ENCODE measurements around the gene OR52N2.

Gene OR52N2

GRCh38 chr11:5808500-5809121, at the start of gene OR52N2:
TSS of gene OR52N2 (plus strand) at chr11:5808924. CDS start at chr11:5820336, 11,412 bp downstream.
- peak; percentile 73 for DNase-seq

DNA sequence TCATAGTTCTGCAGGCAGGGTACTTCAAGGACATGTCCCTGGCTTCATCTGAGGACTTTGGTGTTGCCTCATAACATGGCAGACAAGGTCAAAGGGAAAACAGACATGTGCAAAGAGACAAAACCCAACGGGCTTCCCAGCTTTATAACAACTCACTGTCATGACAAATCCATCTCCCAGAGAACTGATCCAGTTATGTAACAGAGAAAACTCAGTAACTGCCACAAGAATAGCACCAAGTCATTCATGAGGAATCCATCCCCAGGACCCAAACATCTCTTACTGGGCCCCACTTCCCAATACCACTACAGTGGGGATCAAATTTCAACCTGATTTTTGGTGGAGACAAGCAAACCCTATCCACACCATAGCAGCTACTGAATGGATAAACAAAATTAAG, 41.7 kb upstream of the OR52N2 start:
- no peak for DNase-seq

DNA sequence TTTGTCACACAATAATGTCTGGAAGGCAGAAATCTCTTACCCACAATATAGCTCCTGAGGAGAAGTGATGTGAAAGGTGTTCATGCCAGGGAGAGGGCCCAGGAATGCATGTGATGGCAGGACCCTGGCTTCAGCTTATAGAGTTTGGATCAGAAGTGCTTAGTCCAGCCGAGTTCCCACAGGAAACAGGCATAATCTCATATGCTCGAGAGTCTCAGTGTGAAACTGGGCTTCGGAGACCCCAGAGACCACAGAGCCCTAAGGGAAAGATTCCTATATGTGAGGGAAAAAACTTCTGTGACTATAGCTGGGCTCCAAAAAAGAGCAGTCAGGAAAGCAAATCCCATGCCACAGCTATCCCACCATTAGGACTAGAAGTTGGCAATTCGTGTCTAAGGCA, 25.5 kb upstream of the OR52N2 start, which contains the start of gene OR52N5:
OR52N5 (minus strand) TSS at position 101 of the 400 bp plus-strand sequence. CDS start 4,721 bp downstream, outside the sequence.
- no peak for DNase-seq

- no peak for DNase-seq
Observed at GRCh38 chr11:5791165-5791564, 17.6 kb upstream of the OR52N2 start, which contains the start of gene OR52N1. TSS of gene OR52N1 (minus strand) at chr11:5791265. CDS start at chr11:5788816, 2,449 bp downstream.

GRCh38 chr11:5796541-5796940, 12.2 kb upstream of the OR52N2 start:
- DNase-seq: no peak

DNA sequence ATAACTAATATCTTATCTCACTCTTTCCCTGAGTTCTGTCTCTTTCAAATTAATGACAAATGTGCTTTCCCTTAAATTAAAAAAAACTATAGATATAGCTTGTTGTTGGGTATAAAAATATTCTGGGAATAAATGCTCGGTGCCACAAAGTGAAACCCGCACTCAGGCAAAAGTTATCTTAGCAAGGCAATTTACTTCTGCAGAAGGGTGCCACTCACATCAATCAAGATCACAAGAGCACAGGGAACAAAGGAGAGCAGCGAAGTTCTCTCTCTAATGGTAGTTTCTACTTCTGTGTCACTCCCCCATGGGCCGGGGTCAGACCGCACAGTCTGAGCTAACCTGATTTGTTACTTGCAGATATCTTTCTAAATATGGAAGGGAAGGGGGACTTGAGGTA, 4.7 kb upstream of the OR52N2 start:
- no peak for DNase-seq

DNA sequence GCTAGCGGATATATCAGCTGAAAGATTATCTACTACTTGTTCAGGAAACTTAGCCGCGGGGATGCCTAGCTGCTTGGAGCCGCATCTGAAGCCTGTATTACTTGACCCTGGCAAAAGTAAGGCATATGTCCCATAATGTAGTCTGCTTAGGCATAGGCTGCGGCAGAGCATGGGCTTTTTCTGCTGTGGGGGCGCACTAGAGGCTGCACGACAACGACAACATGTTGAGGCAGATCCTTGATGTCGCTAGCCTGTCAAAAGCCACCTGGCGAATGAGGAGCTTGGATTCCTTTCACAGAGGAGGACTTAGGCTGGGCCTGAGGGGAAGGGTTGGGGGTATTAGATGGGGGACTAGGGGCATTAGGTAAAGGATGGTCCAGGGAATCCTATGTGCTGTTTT, 1.1 kb upstream of the OR52N2 start:
- DNase-seq: no peak

- DNase-seq: no peak
Observed at GRCh38 chr11:5809122-5809519, 397 bp downstream of the OR52N2 start.

DNA sequence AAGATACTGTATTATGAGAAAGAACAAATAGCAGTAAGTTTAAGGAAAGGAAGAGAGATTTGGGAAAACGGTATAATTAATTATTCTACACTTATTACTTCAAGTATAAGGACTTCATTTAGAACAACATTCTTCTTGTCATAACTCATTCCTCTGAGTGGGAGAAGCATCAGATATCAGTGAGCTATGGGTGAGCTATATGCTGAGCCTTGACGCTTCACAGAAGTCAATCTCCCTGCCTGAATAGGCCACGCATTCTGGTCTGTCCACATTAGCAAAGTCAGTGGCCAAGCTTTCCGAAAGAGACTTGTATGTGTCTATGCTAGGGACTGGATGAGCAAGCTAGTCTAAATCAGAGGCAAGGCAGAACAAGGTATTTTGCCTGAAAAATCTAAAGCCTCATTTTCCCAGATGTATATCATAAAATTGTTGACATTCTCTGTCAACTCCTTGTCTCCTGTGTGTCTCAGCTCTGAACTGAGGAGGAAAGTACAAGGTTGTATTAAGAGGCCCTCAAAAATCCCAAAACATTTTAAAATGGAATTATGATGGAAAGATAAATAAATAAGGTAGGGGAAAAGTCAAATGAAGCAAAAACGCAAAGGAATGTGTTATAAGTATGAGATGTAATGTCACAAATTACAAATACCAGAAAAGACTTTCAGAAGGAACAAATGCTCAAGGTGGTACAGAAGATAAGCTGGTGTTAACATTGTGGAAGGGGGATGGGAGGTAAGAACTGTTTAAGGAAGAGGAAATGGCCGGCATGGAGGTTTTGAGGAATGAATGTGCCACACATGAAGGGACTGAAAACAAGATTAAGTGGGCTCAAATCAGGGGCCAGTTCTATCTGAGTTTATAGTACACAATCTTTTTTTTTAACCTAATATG, 1.4 kb downstream of the OR52N2 start:
- no peak for DNase-seq

GRCh38 chr11:5815534-5815933, 6.8 kb downstream of the OR52N2 start:
- no peak for DNase-seq

DNA sequence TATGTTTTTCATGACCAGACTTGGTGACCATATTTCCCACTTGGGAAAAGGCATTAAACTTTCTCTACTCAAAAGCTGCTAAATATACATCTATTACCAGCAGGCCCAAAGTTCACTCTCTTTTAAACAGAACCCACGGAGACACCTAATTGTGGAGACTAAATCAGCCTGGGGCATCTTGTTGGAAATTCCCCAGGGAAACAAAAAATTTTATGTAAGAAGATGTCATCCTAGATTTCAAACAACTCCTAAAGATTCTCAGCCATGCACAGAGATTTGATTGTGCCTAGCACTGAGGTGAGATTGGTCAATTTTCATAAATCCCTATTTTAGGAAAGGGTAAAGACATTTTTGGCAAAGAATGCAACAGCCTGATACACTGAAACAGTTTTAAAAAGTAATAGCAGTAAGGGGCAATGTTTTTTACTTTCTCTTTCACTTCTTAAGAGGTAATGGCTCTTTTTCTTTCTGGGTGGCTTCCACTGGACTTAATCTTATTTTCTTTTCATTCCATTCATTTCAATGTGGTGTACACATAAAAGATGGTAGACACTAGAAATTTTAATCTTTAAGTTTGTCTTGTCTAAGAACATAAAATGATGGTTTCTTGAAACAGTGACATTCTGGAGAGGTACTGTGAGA, 9.6 kb downstream of the OR52N2 start:
- no peak for DNase-seq

- no peak for DNase-seq
Observed at GRCh38 chr11:5831196-5831829, 22.6 kb downstream of the OR52N2 start.

DNA sequence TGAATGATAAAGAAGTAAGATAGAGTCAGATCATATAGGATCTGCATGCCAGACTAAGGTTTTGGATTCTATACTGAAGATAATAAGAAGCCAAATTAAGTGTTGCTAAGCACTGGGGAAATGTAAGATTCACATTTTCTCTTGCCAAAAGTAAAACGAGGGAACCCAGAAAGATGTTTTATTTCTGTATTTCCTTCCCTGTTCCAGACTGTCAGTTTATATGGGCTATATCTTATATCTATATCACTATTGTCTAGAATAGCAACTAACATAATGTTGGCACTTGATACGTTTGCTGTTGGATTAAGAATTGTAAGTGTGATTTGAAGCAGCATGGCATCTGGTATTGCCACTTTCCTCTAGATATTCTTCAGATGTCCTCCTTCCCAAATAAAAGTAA, 24.7 kb downstream of the OR52N2 start:
- no peak for DNase-seq

GRCh38 chr11:5837695-5838094, 29.0 kb downstream of the OR52N2 start:
- no peak for DNase-seq

- no peak for DNase-seq
Observed at GRCh38 chr11:5841797-5842196, 33.1 kb downstream of the OR52N2 start, which contains the start of gene OR52E6. TSS of gene OR52E6 (minus strand) at chr11:5841897. CDS start at chr11:5841897, 0 bp downstream.

GRCh38 chr11:5846701-5847100, 38.0 kb downstream of the OR52N2 start:
- DNase-seq: no peak

DNA sequence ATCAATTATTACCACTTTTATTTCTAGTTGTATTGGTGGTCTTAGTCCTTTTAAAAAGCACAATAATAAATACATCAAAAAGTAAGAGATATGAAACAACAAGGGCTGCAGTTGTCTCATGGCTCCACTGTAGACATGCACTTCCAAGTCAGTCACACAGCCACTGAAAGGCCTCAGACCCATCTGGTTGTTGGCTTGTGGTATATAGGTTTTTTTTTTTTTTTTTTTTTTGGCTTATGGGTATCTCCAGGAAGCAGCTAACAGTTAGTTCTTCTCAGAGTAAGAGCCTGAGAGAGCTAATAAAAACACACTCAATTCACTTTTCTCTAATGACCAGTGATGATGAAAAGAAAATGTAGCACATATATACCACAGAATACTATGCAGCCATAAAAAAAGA, 39.0 kb downstream of the OR52N2 start:
- no peak for DNase-seq

DNA sequence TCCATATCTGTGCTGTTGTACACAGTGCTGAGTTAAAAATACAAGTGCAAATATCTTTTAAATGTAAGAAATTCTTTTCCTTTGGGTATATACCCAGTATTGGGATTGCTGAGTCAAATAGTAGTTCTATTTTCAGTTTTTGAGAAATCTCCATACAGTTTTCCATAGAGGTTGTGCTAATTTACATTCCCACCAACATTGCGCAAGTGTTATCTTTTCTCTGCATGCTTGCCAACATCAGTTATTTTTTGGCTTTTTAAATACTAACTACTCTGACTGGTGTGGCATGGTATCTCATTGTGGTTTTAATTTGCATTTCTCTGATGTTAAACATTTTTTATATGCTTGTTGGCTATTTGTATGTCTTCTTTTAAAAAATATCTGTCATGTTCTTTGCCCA, 42.3 kb downstream of the OR52N2 start:
- no peak for DNase-seq

DNA sequence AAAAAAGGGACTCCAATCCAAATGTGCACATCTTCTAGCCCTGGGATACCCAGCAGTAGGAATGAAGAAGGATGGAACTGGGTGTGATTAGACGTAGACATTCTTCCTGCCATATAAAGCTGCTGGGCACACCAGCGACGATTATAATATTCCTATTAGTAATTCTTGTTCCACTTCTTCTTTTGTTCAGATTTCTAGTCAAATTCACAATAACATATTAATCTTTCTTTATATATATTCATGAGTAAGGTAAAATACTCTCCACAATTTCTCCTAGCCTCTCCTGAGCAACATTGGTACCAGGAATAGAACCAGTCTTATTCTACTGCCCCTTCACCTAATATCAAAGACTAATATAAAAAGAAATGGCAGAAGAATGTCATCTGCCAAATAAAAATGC, 48.9 kb downstream of the OR52N2 start, which contains the start of gene OR52E8:
OR52E8 (minus strand) TSS at position 101 of the 400 bp plus-strand sequence; CDS start at position 101, 0 bp downstream.
- DNase-seq: no peak

GRCh38 chr11:5865826-5866225, 57.1 kb downstream of the OR52N2 start:
- DNase-seq: no peak
